ENCODE measurements around the gene MOB3B. TPM values are rescaled to one million over a fixed set of nuclear protein-coding genes. Genes with fewer than 3 reads are reported as not detected.

Gene MOB3B
- polyA plus RNA-seq, 1 of the 3 experiments (the other 2 are of a cell fraction), result 0.90 TPM

- TF ChIP-seq ZBTB33 (IDR thresholded peaks at IDR 0.05; ENCODE audit: borderline replicate concordance, low read depth) (no peak), RCOR1 (IDR thresholded peaks at IDR 0.05; ENCODE audit: low read length) (no peak), FOXJ3 (CRISPR knock-in tag; IDR thresholded peaks at IDR 0.05) (no peak), NFIC (IDR thresholded peaks at IDR 0.05; ENCODE audit: borderline replicate concordance) (no peak), GATA2 (CRISPR knock-in tag; IDR thresholded peaks at IDR 0.05) (no peak), ELF1 (IDR thresholded peaks at IDR 0.05) (no peak), YY1 (IDR thresholded peaks at IDR 0.05; ENCODE audit: low read depth) (no peak)
Observed at GRCh38 chr9:27542508-27542907, 12.9 kb upstream of the MOB3B start (continued).

GRCh38 chr9:27541740-27542139 is 12.1 kb upstream of the MOB3B start:
- Histone ChIP-seq H3K4me2 (no peak overlapping the region), H3K4me1 (ENCODE audit: control insufficient read depth in 1 of 2, insufficient read depth in 2 of 2, low read depth in 1 of 2, low read length in 1 of 2) (peaks cover 0 to 5% of the 10 kb centered on the region in 2 experiments; a peak in 2 of 4 replicates), H3K9me2 (no peaks in the 10 kb centered on the region; the same call in 1 of the 2 replicates), H3K4me3 (ENCODE audit: low read depth in 2 of 2, low read length in 1 of 2) (no peak overlapping the region), H3K36me3 (replicated peaks in 1 of 2; ENCODE audit: control insufficient read depth in 1 of 2, insufficient read depth in 2 of 2, low read length in 1 of 2) (peaks cover 12 to 24% of the 10 kb centered on the region in 2 experiments), H3K9me3 (no peaks in the 10 kb centered on the region), H4K20me1 (ENCODE audit: insufficient read depth) (no peaks in the 10 kb centered on the region), H3K27ac (ENCODE audit: low read depth in 2 of 2, low read length in 1 of 2) (no peak overlapping the region), H3F3A (replicated peaks; ENCODE audit: insufficient read depth) (no peaks in the 10 kb centered on the region), H2AFZ (ENCODE audit: low read depth) (no peak overlapping the region), H3K9ac (no peak overlapping the region), H3K79me2 (ENCODE audit: insufficient read depth) (no peaks in the 10 kb centered on the region), H3K27me3 (ENCODE audit: insufficient read depth) (no peaks in the 10 kb centered on the region)
- ChIA-PET CTCF (interaction anchor here (5.0 to 5.9 kb wide), 2 partner anchors 12 to 209 kb away, joined by 26 to 32 read pairs; partner anchors contain the start of gene MOB3B), POLR2A (no interaction called here)
- WGBS (ENCODE audit: low lambda C conversion rate), result 100% methylated on average over 4 of the region's 4 CpGs
- DNase-seq, result no peak
- TF ChIP-seq ELF1 (IDR thresholded peaks at IDR 0.05) (no peak), PBX3 (IDR thresholded peaks at IDR 0.05) (no peak), TAF1 (IDR thresholded peaks at IDR 0.05; ENCODE audit: borderline replicate concordance, low read depth, low read length) (no peak), RAD21 (IDR thresholded peaks at IDR 0.05; ENCODE audit: low read length) (no peak), SMC3 (IDR thresholded peaks at IDR 0.05; ENCODE audit: low read depth, low read length) (no peak), EP300 (IDR thresholded peaks at IDR 0.05; ENCODE audit: borderline replicate concordance in 1 of 2, low read depth in 1 of 2, low read length in 1 of 2) (no peak), MXI1 (IDR thresholded peaks at IDR 0.05; ENCODE audit: low read depth, low read length) (no peak), YY1 (IDR thresholded peaks at IDR 0.05; ENCODE audit: low read depth) (no peak), FOXJ3 (CRISPR knock-in tag; IDR thresholded peaks at IDR 0.05) (no peak), CTCF (IDR thresholded peaks at IDR 0.05) (no peak)
